DOHH2 (cell line): ENCODE data around the gene ALKBH4.

ENCODE experiments used
- EZH2phosphoT487 ChIP-seq: fragments of 200-600 bp; sonication (generic); IDR thresholded peaks from 2 replicates; pipeline ENCODE4 v1.6.1; 2017; ENCODE audit warnings: borderline replicate concordance, mild to moderate bottlenecking, antibody characterized with exemption, low read length, moderate library complexity, mixed read lengths
- TF ChIP-seq, protein P1 (sequence below): fragments of 200-600 bp; sonication (generic); IDR thresholded peaks from one replicate; pipeline ENCODE4 v1.5.1; 2014; ENCODE audit warnings: antibody characterized with exemption, mild to moderate bottlenecking, low read depth, low read length; ENCODE audit not compliant: poor library complexity, severe bottlenecking

DNA sequence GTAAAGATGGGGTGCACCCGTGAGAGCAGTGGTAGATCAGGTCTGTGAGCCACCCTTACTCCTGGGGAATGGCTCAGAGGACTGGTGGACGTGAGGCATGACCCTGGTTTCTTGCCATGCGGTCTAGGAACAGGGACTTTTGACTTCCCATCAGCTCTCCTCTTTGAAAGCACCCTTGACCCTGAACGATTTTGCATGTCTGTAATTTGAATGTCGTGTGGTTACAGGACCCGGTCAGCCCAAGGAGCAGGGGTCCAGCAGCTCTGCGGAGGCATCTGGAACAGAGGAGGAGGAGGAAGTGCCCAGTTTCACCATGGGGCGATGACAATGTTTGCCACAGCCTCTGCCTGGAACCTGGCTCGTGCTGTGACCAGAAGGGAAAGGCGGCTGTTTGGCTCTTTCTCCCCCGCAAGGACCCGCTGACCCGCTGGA is 39.9 kb downstream of the ALKBH4 start:
- TF ChIP-seq, protein P1, sequence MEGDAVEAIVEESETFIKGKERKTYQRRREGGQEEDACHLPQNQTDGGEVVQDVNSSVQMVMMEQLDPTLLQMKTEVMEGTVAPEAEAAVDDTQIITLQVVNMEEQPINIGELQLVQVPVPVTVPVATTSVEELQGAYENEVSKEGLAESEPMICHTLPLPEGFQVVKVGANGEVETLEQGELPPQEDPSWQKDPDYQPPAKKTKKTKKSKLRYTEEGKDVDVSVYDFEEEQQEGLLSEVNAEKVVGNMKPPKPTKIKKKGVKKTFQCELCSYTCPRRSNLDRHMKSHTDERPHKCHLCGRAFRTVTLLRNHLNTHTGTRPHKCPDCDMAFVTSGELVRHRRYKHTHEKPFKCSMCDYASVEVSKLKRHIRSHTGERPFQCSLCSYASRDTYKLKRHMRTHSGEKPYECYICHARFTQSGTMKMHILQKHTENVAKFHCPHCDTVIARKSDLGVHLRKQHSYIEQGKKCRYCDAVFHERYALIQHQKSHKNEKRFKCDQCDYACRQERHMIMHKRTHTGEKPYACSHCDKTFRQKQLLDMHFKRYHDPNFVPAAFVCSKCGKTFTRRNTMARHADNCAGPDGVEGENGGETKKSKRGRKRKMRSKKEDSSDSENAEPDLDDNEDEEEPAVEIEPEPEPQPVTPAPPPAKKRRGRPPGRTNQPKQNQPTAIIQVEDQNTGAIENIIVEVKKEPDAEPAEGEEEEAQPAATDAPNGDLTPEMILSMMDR = no peak
- no peak for TF ChIP-seq EZH2phosphoT487
